ENCODE measurements around the gene PXT1.

PXT1 gene

GRCh38 chr6:36489426-36489825 is 46.8 kb upstream of the PXT1 start:
- no peak for DNase-seq (ENCODE audit: low read depth in 1 of 2, low spot score in 1 of 2)
- Histone ChIP-seq H3K27ac (replicated peaks) (no peak overlapping the region), H3K27me3 (ENCODE audit: insufficient read depth, poor library complexity, severe bottlenecking) (no peaks in the 10 kb centered on the region), H3K4me3 (replicated peaks; ENCODE audit: insufficient read depth, low read length) (no peak overlapping the region)
- no peak for TF ChIP-seq GABPA (IDR thresholded peaks at IDR 0.05; ENCODE audit: low read depth)
- TF ChIP-seq CTCF (IDR thresholded peaks at IDR 0.05; ENCODE audit: insufficient read depth, low read length): no peak
- TF ChIP-seq REST (IDR thresholded peaks at IDR 0.05; ENCODE audit: insufficient replicate concordance, low read depth): no peak
- no peak for TF ChIP-seq POLR2AphosphoS5 (IDR thresholded peaks at IDR 0.05; ENCODE audit: low read depth)
- no peak for TF ChIP-seq SPI1 (IDR thresholded peaks at IDR 0.05; ENCODE audit: borderline replicate concordance, low read depth)

GRCh38 chr6:36488221-36488620 is 45.6 kb upstream of the PXT1 start:
- TF ChIP-seq GABPA (IDR thresholded peaks at IDR 0.05; ENCODE audit: low read depth): no peak
- TF ChIP-seq POLR2AphosphoS5 (IDR thresholded peaks at IDR 0.05; ENCODE audit: low read depth): no peak
- TF ChIP-seq SPI1 (IDR thresholded peaks at IDR 0.05; ENCODE audit: borderline replicate concordance, low read depth): no peak
- no peak for TF ChIP-seq REST (IDR thresholded peaks at IDR 0.05; ENCODE audit: insufficient replicate concordance, low read depth)
- TF ChIP-seq CTCF (IDR thresholded peaks at IDR 0.05; ENCODE audit: insufficient read depth, low read length): no peak
- no peak for DNase-seq (ENCODE audit: low read depth in 1 of 2, low spot score in 1 of 2)
- no peaks in the 10 kb centered on the region for H3K27me3 ChIP-seq (ENCODE audit: insufficient read depth, poor library complexity, severe bottlenecking)
- no peak overlapping the region for H3K4me3 ChIP-seq (replicated peaks; ENCODE audit: insufficient read depth, low read length)
- no peak overlapping the region for H3K27ac ChIP-seq (replicated peaks)

GRCh38 chr6:36487698-36488097 is 45.0 kb upstream of the PXT1 start:
- DNase-seq (ENCODE audit: low read depth in 1 of 2, low spot score in 1 of 2): no peak
- no peak for TF ChIP-seq CTCF (IDR thresholded peaks at IDR 0.05; ENCODE audit: insufficient read depth, low read length)
- TF ChIP-seq GABPA (IDR thresholded peaks at IDR 0.05; ENCODE audit: low read depth): no peak
- TF ChIP-seq SPI1 (IDR thresholded peaks at IDR 0.05; ENCODE audit: borderline replicate concordance, low read depth): no peak
- TF ChIP-seq POLR2AphosphoS5 (IDR thresholded peaks at IDR 0.05; ENCODE audit: low read depth): no peak
- TF ChIP-seq REST (IDR thresholded peaks at IDR 0.05; ENCODE audit: insufficient replicate concordance, low read depth): no peak
- Histone ChIP-seq H3K27ac (replicated peaks) (no peak overlapping the region), H3K4me3 (replicated peaks; ENCODE audit: insufficient read depth, low read length) (no peak overlapping the region), H3K27me3 (ENCODE audit: insufficient read depth, poor library complexity, severe bottlenecking) (no peaks in the 10 kb centered on the region)
